HCT116 (cell line): ENCODE data around the gene UBASH3B.

Source experiments
- CTCF ChIP-seq, 3 experiments: fragments of 200-600 bp in 1 of 3; sonication (generic) in 1 of 3; IDR thresholded peaks in 2 of 3; conservative IDR thresholded peaks in 1 of 3; 2 replicates each; pipeline ENCODE4 v1.5.1; 2012 to 2017; ENCODE audit warnings: low read depth in 2 of 3, low read length in 2 of 3, antibody characterized with exemption in 1 of 3, borderline replicate concordance in 1 of 3, control low read depth in 1 of 3, mild to moderate bottlenecking in 1 of 3, mixed read lengths in 1 of 3, mixed run types in 1 of 3, moderate library complexity in 1 of 3; ENCODE audit not compliant: insufficient read depth in 1 of 3
- EGR1 ChIP-seq: IDR thresholded peaks from 2 replicates; pipeline ENCODE4 v1.6.1; 2012; ENCODE audit warnings: low read depth
- EZH2 ChIP-seq: fragments of 200-600 bp; sonication (generic); IDR thresholded peaks from 2 replicates; pipeline ENCODE4 v1.6.1; 2017; ENCODE audit warnings: antibody characterized with exemption, mixed run types
- JUND ChIP-seq: IDR thresholded peaks from 2 replicates; pipeline ENCODE4 v1.6.1; 2012
- POLR2A ChIP-seq: IDR thresholded peaks from 2 replicates; pipeline ENCODE4 v1.7.0; 2011; ENCODE audit warnings: borderline replicate concordance; ENCODE audit not compliant: insufficient read depth, insufficient read length; ENCODE audit errors: extremely low read depth

GRCh38 chr11:122754028-122754427 lies 98.5 kb downstream of the UBASH3B start:
- TF ChIP-seq EZH2 (no peak), JUND (no peak), POLR2A (no peak), EGR1 (no peak), CTCF (IDR thresholded peaks at IDR 0.05 in 2 of 3, conservative IDR thresholded peaks at IDR 0.05 in 1 of 3; ENCODE audit: borderline replicate concordance in 1 of 3, insufficient read depth in 1 of 3, low read depth in 2 of 3, low read length in 2 of 3) (no peak)
